ENCODE results near the gene AQP12A.
A peak's percentile ranks its signal among the peaks of the same experiment; 100 is the strongest.

Gene AQP12A

GRCh38 chr2:240732184-240732583 lies 40.5 kb downstream of the AQP12A start:
- Histone ChIP-seq H3K27ac (ENCODE audit: low read length) (no peak overlapping the region), H2AFZ (ENCODE audit: low read depth, low read length) (no peak overlapping the region), H3K27me3 (ENCODE audit: insufficient read depth, low read length, poor library complexity) (peaks cover 3% of the 10 kb centered on the region), H3K4me3 (ENCODE audit: low read depth in 1 of 2, low read length in 2 of 2) (no peak overlapping the region), H3K9me3 (ENCODE audit: insufficient read depth, low read length, severe bottlenecking) (no peaks in the 10 kb centered on the region), H4K20me1 (ENCODE audit: insufficient read depth, low read length) (peaks cover 29% of the 10 kb centered on the region), H3K4me2 (ENCODE audit: insufficient read depth, low read length) (no peak overlapping the region), H3K36me3 (ENCODE audit: insufficient read depth, low read length) (no peaks in the 10 kb centered on the region), H3K79me2 (ENCODE audit: insufficient read depth, low read length) (no peaks in the 10 kb centered on the region), H3K4me1 (ENCODE audit: insufficient read depth, low read length) (no peaks in the 10 kb centered on the region), H3K9ac (ENCODE audit: low read depth, low read length) (no peak overlapping the region)
- TF ChIP-seq CTCF (IDR thresholded peaks at IDR 0.05; ENCODE audit: borderline replicate concordance, extremely low read depth, low read length, poor library complexity, severe bottlenecking), result no peak
- no peak for TF ChIP-seq EZH2 (IDR thresholded peaks at IDR 0.05; ENCODE audit: borderline replicate concordance, low read depth, low read length, severe bottlenecking)
- DNase-seq (no peak), ATAC-seq (ENCODE audit: insufficient read depth, low read depth) (no peak)

GRCh38 chr2:240732911-240733622 lies 41.4 kb downstream of the AQP12A start:
- Histone ChIP-seq H3K79me2 (ENCODE audit: insufficient read depth, low read length) (no peaks in the 10 kb centered on the region), H3K9ac (ENCODE audit: low read depth, low read length) (no peak overlapping the region), H3K27me3 (ENCODE audit: insufficient read depth, low read length, poor library complexity) (peaks cover 6% of the 10 kb centered on the region), H2AFZ (ENCODE audit: low read depth, low read length) (no peak overlapping the region), H3K9me3 (ENCODE audit: insufficient read depth, low read length, severe bottlenecking) (no peaks in the 10 kb centered on the region), H3K4me1 (ENCODE audit: insufficient read depth, low read length) (no peaks in the 10 kb centered on the region), H3K36me3 (ENCODE audit: insufficient read depth, low read length) (no peaks in the 10 kb centered on the region), H3K27ac (ENCODE audit: low read length) (no peak overlapping the region), H3K4me3 (ENCODE audit: low read depth in 1 of 2, low read length in 2 of 2) (no peak overlapping the region), H4K20me1 (ENCODE audit: insufficient read depth, low read length) (peaks cover 32% of the 10 kb centered on the region), H3K4me2 (ENCODE audit: insufficient read depth, low read length) (no peak overlapping the region)
- TF ChIP-seq EZH2 (IDR thresholded peaks at IDR 0.05; ENCODE audit: borderline replicate concordance, low read depth, low read length, severe bottlenecking) (no peak), CTCF (IDR thresholded peaks at IDR 0.05; ENCODE audit: borderline replicate concordance, extremely low read depth, low read length, poor library complexity, severe bottlenecking) (no peak)
- DNase-seq, result no peak
- no peak for ATAC-seq (ENCODE audit: insufficient read depth, low read depth)

GRCh38 chr2:240733803-240734495 lies 42.3 kb downstream of the AQP12A start:
- no peak overlapping the region for H3K9ac ChIP-seq (ENCODE audit: low read depth, low read length)
- H3K27me3 ChIP-seq (ENCODE audit: insufficient read depth, low read length, poor library complexity), result peaks cover 10% of the 10 kb centered on the region
- H3K9me3 ChIP-seq (ENCODE audit: insufficient read depth, low read length, severe bottlenecking), result no peaks in the 10 kb centered on the region
- no peaks in the 10 kb centered on the region for H3K79me2 ChIP-seq (ENCODE audit: insufficient read depth, low read length)
- H3K4me2 ChIP-seq (ENCODE audit: insufficient read depth, low read length), result no peak overlapping the region
- TF ChIP-seq CTCF (IDR thresholded peaks at IDR 0.05; ENCODE audit: borderline replicate concordance, extremely low read depth, low read length, poor library complexity, severe bottlenecking) (peak; percentile 33), EZH2 (IDR thresholded peaks at IDR 0.05; ENCODE audit: borderline replicate concordance, low read depth, low read length, severe bottlenecking) (no peak)
- H4K20me1 ChIP-seq (ENCODE audit: insufficient read depth, low read length), result peaks cover 27% of the 10 kb centered on the region
- H3K36me3 ChIP-seq (ENCODE audit: insufficient read depth, low read length), result no peaks in the 10 kb centered on the region
- no peak overlapping the region for H3K27ac ChIP-seq (ENCODE audit: low read length)
- ATAC-seq (ENCODE audit: insufficient read depth, low read depth), result no peak
- no peak overlapping the region for H2AFZ ChIP-seq (ENCODE audit: low read depth, low read length)
- no peak for DNase-seq
- no peak overlapping the region for H3K4me3 ChIP-seq (ENCODE audit: low read depth in 1 of 2, low read length in 2 of 2)
- H3K4me1 ChIP-seq (ENCODE audit: insufficient read depth, low read length), result no peaks in the 10 kb centered on the region
